Caco-2 (cell line): ENCODE results near the gene SEZ6L. TPM values are rescaled to one million over a fixed set of nuclear protein-coding genes. Genes with fewer than 3 reads are reported as not detected.

Experiments used
- BruUV-seq: library from RNA; stranded (reverse); fragments of 400-500 nt; replicated peaks from 2 replicates; lab custom pipeline; 2021; lab: Mats Ljungman, UMichigan
- CTCF ChIA-PET: fragments of 300-600 bp; sonication (Branson Sonifier 250); formaldehyde crosslinking; loops from one replicate; lab custom pipeline; 2022; ENCODE audit warnings: antibody characterized with exemption; lab: Charles Lee
- POLR2A ChIA-PET: fragments of 300-600 bp; sonication (Branson Sonifier 250); formaldehyde crosslinking; loops from one replicate; lab custom pipeline; 2022; ENCODE audit warnings: antibody characterized with exemption; lab: Charles Lee
- DNase-seq, 2 experiments: peaks; one replicate each; pipeline versions ENCODE4 v3.0.0 to v3.0.0-alpha.2; 2020 to 2022
- H3K27me3 ChIP-seq: replicated peaks from 2 replicates; pipeline ENCODE4 v1.6.0; 2011; ENCODE audit warnings: low read length; ENCODE audit not compliant: control insufficient read depth, insufficient read depth
- H3K36me3 ChIP-seq: 2 replicates; pipeline ENCODE4 v1.5.1; 2011; ENCODE audit warnings: low read length; ENCODE audit not compliant: control insufficient read depth, insufficient read depth
- H3K4me1 ChIP-seq: fragments of 250-450 bp; sonication (Bioruptor Pico); 2 replicates; pipeline ENCODE4 v1.5.1; 2020; ENCODE audit warnings: mild to moderate bottlenecking
- H3K4me3 ChIP-seq: 2 replicates; pipeline ENCODE4 v1.5.1; 2011; ENCODE audit warnings: low read depth, mild to moderate bottlenecking, control low read depth, low read length
- H3K9me3 ChIP-seq: fragments of 250-450 bp; sonication (Bioruptor Pico); 2 replicates; pipeline ENCODE4 v1.5.1; 2020; ENCODE audit warnings: mild to moderate bottlenecking, moderate library complexity
- H3K27ac Mint-ChIP-seq: one replicate; pipeline ENCODE4 v1.8.0; 2022; ENCODE audit warnings: mixed read lengths; ENCODE audit not compliant: unreplicated experiment
- H3K27me3 Mint-ChIP-seq: one replicate; pipeline ENCODE4 v1.8.0; 2022; ENCODE audit warnings: mixed read lengths; ENCODE audit not compliant: insufficient read depth, unreplicated experiment
- H3K36me3 Mint-ChIP-seq: one replicate; pipeline ENCODE4 v1.8.0; 2022; ENCODE audit warnings: mild to moderate bottlenecking, mixed read lengths; ENCODE audit not compliant: insufficient read depth, unreplicated experiment
- H3K4me1 Mint-ChIP-seq: one replicate; pipeline ENCODE4 v1.8.0; 2022; ENCODE audit warnings: low read depth, mixed read lengths; ENCODE audit not compliant: unreplicated experiment
- H3K4me3 Mint-ChIP-seq: one replicate; pipeline ENCODE4 v1.8.0; 2022; ENCODE audit warnings: mild to moderate bottlenecking, moderate library complexity, mixed read lengths; ENCODE audit not compliant: unreplicated experiment
- H3K9me3 Mint-ChIP-seq: one replicate; pipeline ENCODE4 v1.8.0; 2022; ENCODE audit warnings: mixed read lengths; ENCODE audit not compliant: unreplicated experiment
- intact Hi-C: fragments of 100-400 bp; cut with micrococcal nuclease; formaldehyde crosslinking; loops from one replicate; pipeline ENCODE4 v1.10.0; 2022; ENCODE audit not compliant: unreplicated experiment
- total RNA-seq: library from RNA; stranded (reverse); gene quantifications from 2 replicates; pipeline ENCODE4 v1.2.3, GENCODE V29; 2022
- TF ChIP-seq, protein P1 (sequence below), 2 experiments: fragments of 200-600 bp in 1 of 2; IDR thresholded peaks; 1 replicate in 1 of 2; 2 replicates in 1 of 2; pipeline versions ENCODE4 v1.5.1 to v1.8.0; 2011 to 2022; ENCODE audit warnings: antibody characterized with exemption in 1 of 2, control low read depth in 1 of 2, inconsistent platforms in 1 of 2, low read depth in 1 of 2, low read length in 1 of 2, mild to moderate bottlenecking in 1 of 2, moderate library complexity in 1 of 2; ENCODE audit not compliant: insufficient read depth in 1 of 2, severe bottlenecking in 1 of 2, unreplicated experiment in 1 of 2

Gene SEZ6L
- total RNA-seq, 1 experiment from 2014 or later: not detected

DNA sequence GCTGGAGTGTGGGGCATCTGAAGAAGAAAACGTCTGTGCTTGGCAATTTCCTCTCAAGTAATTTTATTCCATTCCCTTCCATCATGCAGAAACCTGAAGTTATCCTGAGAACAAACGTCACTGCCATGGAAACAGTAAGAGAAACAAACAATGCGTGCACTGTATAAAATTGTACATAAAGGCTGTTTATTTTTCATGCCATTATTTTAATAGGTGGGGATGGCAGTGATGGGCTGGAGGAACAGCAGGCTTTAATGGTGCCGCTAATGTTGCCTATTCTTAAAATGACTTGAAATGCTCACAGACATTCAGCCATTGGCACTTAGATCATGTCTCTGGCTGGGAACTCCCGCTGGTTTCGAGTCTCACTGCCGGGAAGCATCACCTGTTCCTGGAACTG lies 7.5 kb upstream of the SEZ6L start:
- Histone ChIP-seq H3K4me1 (no peaks in the 10 kb centered on the region), H3K36me3 (no peaks in the 10 kb centered on the region), H3K9me3 (no peaks in the 10 kb centered on the region), H3K27me3 (no peaks in the 10 kb centered on the region), H3K4me3 (no peak overlapping the region)
- Mint-ChIP-seq H3K4me3 (no peak overlapping the region), H3K27me3 (peaks cover 13% of the 10 kb centered on the region), H3K9me3 (no peaks in the 10 kb centered on the region), H3K36me3 (no peaks in the 10 kb centered on the region), H3K4me1 (no peaks in the 10 kb centered on the region), H3K27ac (no peak overlapping the region)
- POLR2A ChIA-PET: no interaction called here
- no peak for DNase-seq
- intact Hi-C loops: no loop called here
- TF ChIP-seq, protein P1, sequence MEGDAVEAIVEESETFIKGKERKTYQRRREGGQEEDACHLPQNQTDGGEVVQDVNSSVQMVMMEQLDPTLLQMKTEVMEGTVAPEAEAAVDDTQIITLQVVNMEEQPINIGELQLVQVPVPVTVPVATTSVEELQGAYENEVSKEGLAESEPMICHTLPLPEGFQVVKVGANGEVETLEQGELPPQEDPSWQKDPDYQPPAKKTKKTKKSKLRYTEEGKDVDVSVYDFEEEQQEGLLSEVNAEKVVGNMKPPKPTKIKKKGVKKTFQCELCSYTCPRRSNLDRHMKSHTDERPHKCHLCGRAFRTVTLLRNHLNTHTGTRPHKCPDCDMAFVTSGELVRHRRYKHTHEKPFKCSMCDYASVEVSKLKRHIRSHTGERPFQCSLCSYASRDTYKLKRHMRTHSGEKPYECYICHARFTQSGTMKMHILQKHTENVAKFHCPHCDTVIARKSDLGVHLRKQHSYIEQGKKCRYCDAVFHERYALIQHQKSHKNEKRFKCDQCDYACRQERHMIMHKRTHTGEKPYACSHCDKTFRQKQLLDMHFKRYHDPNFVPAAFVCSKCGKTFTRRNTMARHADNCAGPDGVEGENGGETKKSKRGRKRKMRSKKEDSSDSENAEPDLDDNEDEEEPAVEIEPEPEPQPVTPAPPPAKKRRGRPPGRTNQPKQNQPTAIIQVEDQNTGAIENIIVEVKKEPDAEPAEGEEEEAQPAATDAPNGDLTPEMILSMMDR (IDR thresholded peaks at IDR 0.05; ENCODE audit: insufficient read depth in 1 of 2, low read depth in 1 of 2, low read length in 1 of 2, severe bottlenecking in 1 of 2, unreplicated experiment in 1 of 2): no peak
- CTCF ChIA-PET: interaction anchor here (1.0 kb wide), 1 partner anchor 11 kb away, joined by 3 read pairs; no protein-coding TSS in a partner anchor
- BruUV-seq: no TSS peak

DNA sequence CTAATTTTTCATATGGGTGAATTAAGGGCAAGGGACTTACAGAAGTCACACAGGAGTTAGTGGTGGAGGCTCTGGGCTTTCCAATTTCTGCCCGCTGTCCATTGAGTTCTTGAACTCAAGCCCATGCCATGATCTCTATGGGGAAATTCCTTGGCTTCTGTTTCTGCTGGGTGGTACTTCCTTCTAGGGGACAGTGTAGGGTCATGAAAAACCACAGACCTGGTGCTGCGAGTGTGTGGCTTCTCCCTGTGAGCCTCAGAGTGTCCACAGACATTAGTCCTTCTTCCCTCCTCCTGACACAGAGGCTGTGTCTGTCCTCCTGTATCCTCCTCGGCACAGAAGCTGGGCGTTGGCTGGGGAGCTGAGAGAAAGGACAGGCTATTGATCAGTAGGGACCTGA lies 6.3 kb upstream of the SEZ6L start:
- ChIA-PET CTCF (no interaction called here), POLR2A (no interaction called here)
- no TSS peak for BruUV-seq
- H3K36me3 ChIP-seq: no peaks in the 10 kb centered on the region
- H3K4me3 ChIP-seq: no peak overlapping the region
- H3K4me3 Mint-ChIP-seq: no peak overlapping the region
- TF ChIP-seq, protein P1 (IDR thresholded peaks at IDR 0.05; ENCODE audit: insufficient read depth in 1 of 2, low read depth in 1 of 2, low read length in 1 of 2, severe bottlenecking in 1 of 2, unreplicated experiment in 1 of 2): no peak
- H3K27me3 ChIP-seq: no peaks in the 10 kb centered on the region
- H3K4me1 ChIP-seq: no peaks in the 10 kb centered on the region
- no peaks in the 10 kb centered on the region for H3K9me3 ChIP-seq
- no peaks in the 10 kb centered on the region for H3K4me1 Mint-ChIP-seq
- peaks cover 13% of the 10 kb centered on the region for H3K27me3 Mint-ChIP-seq
- H3K9me3 Mint-ChIP-seq: no peaks in the 10 kb centered on the region
- no peak for DNase-seq
- H3K36me3 Mint-ChIP-seq: no peaks in the 10 kb centered on the region
- intact Hi-C loops: no loop called here
- H3K27ac Mint-ChIP-seq: no peak overlapping the region

DNA sequence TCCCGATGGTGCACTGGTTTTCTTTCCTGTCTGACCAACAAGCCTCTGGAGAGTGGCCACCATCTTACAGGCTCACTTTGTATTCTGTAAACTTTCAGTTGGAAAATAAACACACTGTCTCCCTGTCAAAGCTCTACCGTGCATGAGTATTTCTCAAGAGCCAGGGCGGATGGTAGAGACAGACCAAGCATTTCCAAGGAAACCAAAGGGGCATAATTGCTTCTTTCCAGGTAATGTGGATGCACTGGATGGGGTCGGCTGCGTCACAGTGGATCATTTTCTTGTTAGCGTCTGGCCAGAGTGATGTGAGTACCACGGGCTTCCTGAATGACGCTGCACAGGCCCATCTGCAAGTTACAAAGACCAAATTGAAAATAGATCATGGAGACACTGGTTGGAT lies 5.1 kb upstream of the SEZ6L start:
- TF ChIP-seq, protein P1 (IDR thresholded peaks at IDR 0.05; ENCODE audit: insufficient read depth in 1 of 2, low read depth in 1 of 2, low read length in 1 of 2, severe bottlenecking in 1 of 2, unreplicated experiment in 1 of 2): no peak
- intact Hi-C loops: no loop called here
- no TSS peak for BruUV-seq
- no peaks in the 10 kb centered on the region for H3K9me3 Mint-ChIP-seq
- no peaks in the 10 kb centered on the region for H3K36me3 Mint-ChIP-seq
- H3K27ac Mint-ChIP-seq: no peak overlapping the region
- no peaks in the 10 kb centered on the region for H3K27me3 ChIP-seq
- POLR2A ChIA-PET: no interaction called here
- H3K4me3 Mint-ChIP-seq: no peak overlapping the region
- H3K4me1 ChIP-seq: no peaks in the 10 kb centered on the region
- H3K36me3 ChIP-seq: no peaks in the 10 kb centered on the region
- H3K4me1 Mint-ChIP-seq: no peaks in the 10 kb centered on the region
- no peak overlapping the region for H3K4me3 ChIP-seq
- no peak for DNase-seq
- no peaks in the 10 kb centered on the region for H3K9me3 ChIP-seq
- peaks cover 17% of the 10 kb centered on the region for H3K27me3 Mint-ChIP-seq
- CTCF ChIA-PET: no interaction called here
